ENCODE measurements around the gene DSG2.

The DSG2 gene

GRCh38 chr18:31592506-31593157 lies 94.7 kb downstream of the DSG2 start:
- DNase-seq, result no peak

GRCh38 chr18:31595121-31595771 lies 97.3 kb downstream of the DSG2 start:
- DNase-seq, result no peak

GRCh38 chr18:31596081-31596872 lies 98.3 kb downstream of the DSG2 start:
- no peak for DNase-seq

- no peak for DNase-seq
Measured at GRCh38 chr18:31598021-31598805, 100.2 kb downstream of the DSG2 start.
